IMR-90 (cell line): ENCODE results near the gene FBXW5. TPM values are rescaled to one million over a fixed set of nuclear protein-coding genes. Genes with fewer than 3 reads are reported as not detected.

Experiments used
- ATAC-seq: fragments of 200-7000 bp; cut with Tn5 transposase; 2 replicates; pipeline ENCODE4 v1.9.1; 2020; ENCODE audit warnings: low read depth, mild to moderate bottlenecking, moderate library complexity
- BruUV-seq: library from RNA; stranded (reverse); fragments of 400-500 nt; replicated peaks from 2 replicates; lab custom pipeline; 2021; lab: Mats Ljungman, UMichigan
- CTCF ChIA-PET: fragments of 300-600 bp; formaldehyde crosslinking; extraction: SDS; loops from one replicate; lab custom pipeline; 2021; ENCODE audit warnings: antibody characterized with exemption; lab: Yijun Ruan, JAX
- POLR2A ChIA-PET: fragments of 300-600 bp; sonication (Branson Sonifier 250); formaldehyde crosslinking; loops from one replicate; lab custom pipeline; 2022; ENCODE audit warnings: antibody characterized with exemption; ENCODE audit not compliant: unreplicated experiment; lab: Charles Lee
- DNase-seq: peaks from one replicate; pipeline ENCODE4 v3.0.0; 2013
- H2AFZ ChIP-seq: replicated peaks from 2 replicates; pipeline ENCODE3; 2013; ENCODE audit warnings: low read length, mild to moderate bottlenecking; ENCODE audit not compliant: poor library complexity
- H2AK5ac ChIP-seq: 2 replicates; pipeline ENCODE4 v1.6.1; 2013; ENCODE audit warnings: low read depth, low read length, inconsistent platforms
- H2AK9ac ChIP-seq: replicated peaks from 2 replicates; pipeline ENCODE3; 2013; ENCODE audit warnings: mild to moderate bottlenecking, low read depth, low read length, moderate library complexity; ENCODE audit not compliant: poor library complexity
- H2BK120ac ChIP-seq: 2 replicates; pipeline ENCODE4 v1.6.1; 2013; ENCODE audit warnings: low read depth, low read length, inconsistent platforms
- H2BK15ac ChIP-seq: 3 replicates; pipeline ENCODE4 v1.6.1; 2013; ENCODE audit warnings: low read depth, low read length, inconsistent platforms
- H2BK20ac ChIP-seq: 2 replicates; pipeline ENCODE4 v1.6.1; 2013; ENCODE audit warnings: low read depth, mild to moderate bottlenecking, inconsistent platforms, low read length, moderate library complexity
- H2BK5ac ChIP-seq: 2 replicates; pipeline ENCODE4 v1.6.1; 2013; ENCODE audit warnings: mild to moderate bottlenecking, low read depth, low read length, inconsistent platforms; ENCODE audit not compliant: poor library complexity, severe bottlenecking
- H3K14ac ChIP-seq: replicated peaks from 2 replicates; pipeline ENCODE4 v1.6.1; 2013; ENCODE audit warnings: low read depth, low read length, inconsistent platforms
- H3K18ac ChIP-seq: 2 replicates; pipeline ENCODE4 v1.6.1; 2013; ENCODE audit warnings: low read depth, low read length, control low read depth
- H3K23ac ChIP-seq: 2 replicates; pipeline ENCODE4 v1.6.1; 2013; ENCODE audit warnings: low read depth, low read length, inconsistent platforms
- H3K27ac ChIP-seq: 2 replicates; pipeline ENCODE4 v1.5.1; 2013; ENCODE audit warnings: mild to moderate bottlenecking, control low read depth, low read length; ENCODE audit not compliant: insufficient read depth
- H3K27me3 ChIP-seq: 2 replicates; pipeline ENCODE4 v1.6.1; 2013; ENCODE audit warnings: low read length; ENCODE audit not compliant: control insufficient read depth, insufficient read depth
- H3K36me3 ChIP-seq: 2 replicates; pipeline ENCODE4 v1.6.1; 2013; ENCODE audit warnings: low read length, mixed read lengths; ENCODE audit not compliant: control insufficient read depth, insufficient read depth
- H3K4ac ChIP-seq: 2 replicates; pipeline ENCODE4 v1.6.1; 2013; ENCODE audit warnings: low read depth, low read length, inconsistent platforms
- H3K4me1 ChIP-seq: 2 replicates; pipeline ENCODE4 v1.6.1; 2013; ENCODE audit warnings: low read length, mixed read lengths; ENCODE audit not compliant: control insufficient read depth, insufficient read depth
- H3K4me2 ChIP-seq: 2 replicates; pipeline ENCODE4 v1.6.1; 2013; ENCODE audit warnings: low read depth, mild to moderate bottlenecking, control low read depth, low read length, moderate library complexity
- H3K4me3 ChIP-seq: 2 replicates; pipeline ENCODE4 v1.5.1; 2013; ENCODE audit warnings: low read depth, mild to moderate bottlenecking, control low read depth, low read length, moderate library complexity; ENCODE audit not compliant: insufficient read depth
- H3K56ac ChIP-seq: 2 replicates; pipeline ENCODE4 v1.6.1; 2013; ENCODE audit warnings: low read length, inconsistent platforms; ENCODE audit not compliant: insufficient read depth; ENCODE audit errors: extremely low read depth
- H3K79me1 ChIP-seq, 2 experiments: 2 replicates each; pipeline ENCODE4 v1.6.1; 2013; ENCODE audit warnings: low read length in 2 of 2, inconsistent platforms in 1 of 2, low read depth in 1 of 2
- H3K9ac ChIP-seq: 2 replicates; pipeline ENCODE4 v1.6.1; 2013; ENCODE audit warnings: low read depth, low read length, control low read depth
- H3K9me1 ChIP-seq: 2 replicates; pipeline ENCODE4 v1.6.1; 2013; ENCODE audit warnings: low read length, inconsistent platforms; ENCODE audit not compliant: insufficient read depth
- H3K9me3 ChIP-seq: 2 replicates; pipeline ENCODE4 v1.6.1; 2013; ENCODE audit warnings: low read length; ENCODE audit not compliant: control insufficient read depth, insufficient read depth
- H4K20me1 ChIP-seq: 2 replicates; pipeline ENCODE4 v1.6.1; 2013; ENCODE audit warnings: low read length, inconsistent platforms; ENCODE audit not compliant: insufficient read depth
- H4K5ac ChIP-seq: 2 replicates; pipeline ENCODE4 v1.6.1; 2013; ENCODE audit warnings: mild to moderate bottlenecking, low read depth, low read length, control low read depth
- H4K8ac ChIP-seq, 2 experiments: 2 replicates each; pipeline ENCODE4 v1.6.1; 2013; ENCODE audit warnings: low read depth in 2 of 2, low read length in 2 of 2, control low read depth in 1 of 2, inconsistent platforms in 1 of 2
- H4K91ac ChIP-seq: 2 replicates; pipeline ENCODE4 v1.6.1; 2013; ENCODE audit warnings: low read depth, low read length, inconsistent platforms; ENCODE audit not compliant: insufficient read depth
- BHLHE40 ChIP-seq: fragments of 150-350 bp; IDR thresholded peaks from 2 replicates; pipeline ENCODE4 v1.6.1; 2016; ENCODE audit warnings: mild to moderate bottlenecking, low read depth, low read length
- CEBPB ChIP-seq: IDR thresholded peaks from 2 replicates; pipeline ENCODE4 v1.6.1; 2012; ENCODE audit warnings: low read depth, low read length, improper control_type of control experiment
- CHD1 ChIP-seq: IDR thresholded peaks from 2 replicates; pipeline ENCODE4 v1.6.1; 2012; ENCODE audit warnings: low read depth, low read length, improper control_type of control experiment
- FOS ChIP-seq: fragments of 150-350 bp; IDR thresholded peaks from 2 replicates; pipeline ENCODE4 v1.6.1; 2016; ENCODE audit warnings: low read depth, low read length
- MAFK ChIP-seq: IDR thresholded peaks from 2 replicates; pipeline ENCODE4 v1.6.1; 2012; ENCODE audit warnings: low read depth, low read length, improper control_type of control experiment
- MAZ ChIP-seq: IDR thresholded peaks from 2 replicates; pipeline ENCODE4 v1.6.1; 2012; ENCODE audit warnings: low read depth, mild to moderate bottlenecking, low read length, improper control_type of control experiment, moderate library complexity, borderline replicate concordance
- MXI1 ChIP-seq: IDR thresholded peaks from 2 replicates; pipeline ENCODE4 v1.6.1; 2012; ENCODE audit warnings: low read depth, mild to moderate bottlenecking, low read length, moderate library complexity, borderline replicate concordance
- NFE2L2 ChIP-seq: fragments of 150-350 bp; IDR thresholded peaks from 2 replicates; pipeline ENCODE4 v1.6.1; 2016; ENCODE audit warnings: low read depth, mild to moderate bottlenecking, low read length
- RAD21 ChIP-seq: IDR thresholded peaks from 2 replicates; pipeline ENCODE4 v1.6.1; 2012; ENCODE audit warnings: low read length, improper control_type of control experiment
- WGBS, 2 experiments: methylation state at CpG; one replicate each; pipeline versions ENCODE4 v1.1.5 to v1.1.7; 2013; ENCODE audit warnings: missing lambda C conversion rate in 2 of 2; ENCODE audit not compliant: insufficient read length in 1 of 2; ENCODE audit errors: extremely low coverage in 2 of 2; 5-methylcytosine and 5-hydroxymethylcytosine counted together
- dilution Hi-C: fragments of 300-500 bp; cut with HindIII; formaldehyde crosslinking; loops from one replicate; pipeline ENCODE4 v1.14.3; 2018; ENCODE audit warnings: low sequenced_read_pairs; ENCODE audit not compliant: unreplicated experiment
- in situ Hi-C: fragments of 300-500 bp; cut with MboI; formaldehyde crosslinking; loops from 3 replicates; pipeline ENCODE4 v1.14.3; 2019; ENCODE audit warnings: low sequenced_read_pairs, inconsistent platforms, mixed read lengths
- intact Hi-C: fragments of 100-400 bp; cut with micrococcal nuclease; formaldehyde crosslinking; loops from 2 replicates; pipeline ENCODE4 v1.10.0; 2022
- polyA plus RNA-seq, 3 experiments: library from polyadenylated mRNA; depleted of rRNA; stranded (reverse); fragments of >200 nt; gene quantifications; 2 replicates each; pipeline ENCODE4 v1.2.3, GENCODE V29; 2012; ENCODE audit warnings: low replicate concordance in 1 of 3
- total RNA-seq: library from RNA; depleted of rRNA; stranded (reverse); fragments of >200 nt; gene quantifications from 2 replicates; pipeline ENCODE4 v1.2.3, GENCODE V29; 2012
- TF ChIP-seq, protein P1 (sequence below): fragments of 150-350 bp; IDR thresholded peaks from 2 replicates; pipeline ENCODE4 v1.6.1; 2017; ENCODE audit warnings: mild to moderate bottlenecking, antibody characterized with exemption, low read length, low read depth
- TF ChIP-seq, protein P2 (sequence below): fragments of 150-350 bp; IDR thresholded peaks from 2 replicates; pipeline ENCODE4 v1.6.1; 2016; ENCODE audit warnings: low read depth, mild to moderate bottlenecking, low read length, moderate library complexity, borderline replicate concordance

FBXW5 gene
- total and polyA plus RNA-seq, 2 of the 4 experiments (the other 2 are of a cell fraction) = 65.1 to 80.2 TPM

DNA sequence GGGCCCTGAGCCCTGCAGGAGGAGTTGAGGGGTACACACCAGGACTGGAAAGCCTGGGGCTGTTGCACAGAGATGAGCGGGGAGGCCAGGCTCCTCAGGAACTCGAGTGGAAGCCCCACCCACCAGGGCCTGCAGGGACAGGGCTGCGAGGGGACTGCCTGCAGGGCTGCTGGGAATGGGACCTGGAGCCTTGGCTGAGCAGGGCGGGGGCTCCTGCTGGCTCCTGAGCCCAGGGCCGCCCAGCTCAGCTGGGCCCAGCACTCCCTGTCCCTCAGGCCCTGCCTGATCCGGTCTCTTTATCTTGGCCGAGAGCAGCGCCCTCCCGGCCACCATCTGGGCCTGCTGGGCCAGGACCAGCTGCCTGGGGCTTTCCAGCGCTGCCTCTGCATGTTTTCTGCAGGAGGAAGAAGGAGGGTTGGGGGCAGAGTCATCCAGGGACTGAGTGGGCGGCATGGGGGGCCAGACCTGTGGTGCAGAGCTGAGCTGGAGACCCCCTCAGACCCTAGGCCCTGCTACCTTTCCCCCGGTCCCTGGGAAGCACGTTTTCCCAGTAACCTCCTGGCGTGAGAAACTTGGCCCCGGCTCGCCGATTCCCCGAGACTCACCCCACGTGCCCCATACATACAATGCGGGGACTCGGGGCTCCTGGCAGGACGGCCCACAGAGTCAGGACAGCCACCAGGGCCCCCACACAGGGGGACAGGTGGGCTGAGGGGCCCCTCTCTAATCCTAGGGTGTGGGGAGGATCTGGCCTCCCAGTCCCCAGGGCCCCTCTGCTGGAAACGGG is 16.9 kb upstream of the FBXW5 start:
- no peak overlapping the region for H3K4me2 ChIP-seq
- POLR2A ChIA-PET = no interaction called here
- H3K9ac ChIP-seq = no peak overlapping the region
- no peak overlapping the region for H4K5ac ChIP-seq
- no peak overlapping the region for H2AFZ ChIP-seq
- H2AK5ac ChIP-seq = no peak overlapping the region
- no peaks in the 10 kb centered on the region for H3K36me3 ChIP-seq
- peaks cover 2% of the 10 kb centered on the region; the same call in 1 of the 2 replicates for H3K9me1 ChIP-seq
- CTCF ChIA-PET = interaction anchor here (1.0 kb wide), 1 partner anchor 14 kb away, joined by 4 read pairs; no protein-coding TSS in a partner anchor
- H3K4me3 ChIP-seq = no peak overlapping the region
- intact Hi-C loops = no loop called here
- in situ Hi-C loops = no loop called here
- no peak overlapping the region for H3K4ac ChIP-seq
- H3K56ac ChIP-seq = no peak overlapping the region
- no peak overlapping the region for H4K91ac ChIP-seq
- H3K27ac ChIP-seq = no peak overlapping the region
- H3K14ac ChIP-seq = no peak overlapping the region
- H2AK9ac ChIP-seq = no peak overlapping the region
- no peak overlapping the region for H2BK5ac ChIP-seq
- no peak overlapping the region for H3K18ac ChIP-seq
- dilution Hi-C loops = no loop called here
- H3K23ac ChIP-seq = no peak overlapping the region
- TF ChIP-seq FOS (no peak), MAFK (no peak), NFE2L2 (no peak), MXI1 (no peak), CEBPB (no peak), BHLHE40 (no peak), MAZ (no peak), CHD1 (no peak), RAD21 (no peak)
- TF ChIP-seq, protein P1, sequence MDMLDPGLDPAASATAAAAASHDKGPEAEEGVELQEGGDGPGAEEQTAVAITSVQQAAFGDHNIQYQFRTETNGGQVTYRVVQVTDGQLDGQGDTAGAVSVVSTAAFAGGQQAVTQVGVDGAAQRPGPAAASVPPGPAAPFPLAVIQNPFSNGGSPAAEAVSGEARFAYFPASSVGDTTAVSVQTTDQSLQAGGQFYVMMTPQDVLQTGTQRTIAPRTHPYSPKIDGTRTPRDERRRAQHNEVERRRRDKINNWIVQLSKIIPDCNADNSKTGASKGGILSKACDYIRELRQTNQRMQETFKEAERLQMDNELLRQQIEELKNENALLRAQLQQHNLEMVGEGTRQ = no peak
- TF ChIP-seq, protein P2, sequence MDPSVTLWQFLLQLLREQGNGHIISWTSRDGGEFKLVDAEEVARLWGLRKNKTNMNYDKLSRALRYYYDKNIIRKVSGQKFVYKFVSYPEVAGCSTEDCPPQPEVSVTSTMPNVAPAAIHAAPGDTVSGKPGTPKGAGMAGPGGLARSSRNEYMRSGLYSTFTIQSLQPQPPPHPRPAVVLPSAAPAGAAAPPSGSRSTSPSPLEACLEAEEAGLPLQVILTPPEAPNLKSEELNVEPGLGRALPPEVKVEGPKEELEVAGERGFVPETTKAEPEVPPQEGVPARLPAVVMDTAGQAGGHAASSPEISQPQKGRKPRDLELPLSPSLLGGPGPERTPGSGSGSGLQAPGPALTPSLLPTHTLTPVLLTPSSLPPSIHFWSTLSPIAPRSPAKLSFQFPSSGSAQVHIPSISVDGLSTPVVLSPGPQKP = no peak
- peaks cover 26% of the 10 kb centered on the region for H3K27me3 ChIP-seq
- H2BK120ac ChIP-seq = no peak overlapping the region
- H4K20me1 ChIP-seq = no peaks in the 10 kb centered on the region
- no peak overlapping the region for H2BK20ac ChIP-seq
- WGBS, 2 experiments = 58% methylated on average over 4 of the region's 23 CpGs; no CpG with 5 or more reads in 1 of the 2 experiments
- no peaks in the 10 kb centered on the region for H3K4me1 ChIP-seq
- H3K9me3 ChIP-seq = peaks cover under 1% of the 10 kb centered on the region
- no peak overlapping the region for H4K8ac ChIP-seq
- DNase-seq (no peak), ATAC-seq (peak; percentile 10; the same call in 1 of the 2 replicates)
- BruUV-seq = no TSS peak
- no peaks in the 10 kb centered on the region for H3K79me1 ChIP-seq
- no peak overlapping the region for H2BK15ac ChIP-seq
